MM.1S (cell line): ENCODE results near the gene AHRR.
A peak's percentile ranks its signal among the peaks of the same experiment; 100 is the strongest.

ENCODE experiments used
- DNase-seq: peaks from one replicate; pipeline ENCODE4 v3.0.0-alpha.2; 2015
- H2AFZ ChIP-seq: fragments of 300-600 bp; sonication (generic); 2 replicates; pipeline ENCODE4 v1.6.0; 2016; ENCODE audit warnings: antibody characterized with exemption, low read length
- H3F3A ChIP-seq: fragments of 300-600 bp; sonication (generic); 2 replicates; pipeline ENCODE4 v1.6.1; 2016; ENCODE audit warnings: mild to moderate bottlenecking, antibody characterized with exemption, low read length, moderate library complexity, mixed read lengths; ENCODE audit not compliant: insufficient read depth
- H3K27ac ChIP-seq: fragments of 300-600 bp; sonication (generic); 2 replicates; pipeline ENCODE4 v1.5.1; 2016; ENCODE audit warnings: mild to moderate bottlenecking, low read length
- H3K27me3 ChIP-seq: fragments of 300-600 bp; sonication (generic); replicated peaks from 2 replicates; pipeline ENCODE4 v1.6.0; 2016; ENCODE audit warnings: low read length; ENCODE audit not compliant: insufficient read depth
- H3K36me3 ChIP-seq: fragments of 300-600 bp; sonication (generic); replicated peaks from 2 replicates; pipeline ENCODE4 v1.6.1; 2016; ENCODE audit warnings: mild to moderate bottlenecking, low read length, mixed read lengths; ENCODE audit not compliant: insufficient read depth
- H3K4me1 ChIP-seq: fragments of 300-600 bp; sonication (generic); 2 replicates; pipeline ENCODE4 v1.6.1; 2016; ENCODE audit warnings: low read length, mixed read lengths
- H3K4me2 ChIP-seq: fragments of 300-600 bp; sonication (generic); 2 replicates; pipeline ENCODE4 v1.6.0; 2016; ENCODE audit warnings: low read depth, low read length
- H3K4me3 ChIP-seq: fragments of 300-600 bp; sonication (generic); 2 replicates; pipeline ENCODE4 v1.5.1; 2016; ENCODE audit warnings: low read length, mixed read lengths
- H3K79me2 ChIP-seq: fragments of 300-600 bp; sonication (generic); 2 replicates; pipeline ENCODE4 v1.6.1; 2016; ENCODE audit warnings: mixed run types, low read length, mixed read lengths
- H3K9ac ChIP-seq: fragments of 300-600 bp; sonication (generic); 2 replicates; pipeline ENCODE4 v1.6.1; 2016; ENCODE audit warnings: low read length, mixed read lengths
- H3K9me2 ChIP-seq: fragments of 300-600 bp; sonication (generic); replicated peaks from 2 replicates; pipeline ENCODE4 v1.6.1; 2016; ENCODE audit warnings: mild to moderate bottlenecking, low read length, mixed read lengths; ENCODE audit not compliant: insufficient read depth
- H3K9me3 ChIP-seq: fragments of 300-600 bp; sonication (generic); replicated peaks from 2 replicates; pipeline ENCODE4 v1.6.1; 2016; ENCODE audit warnings: mild to moderate bottlenecking, low read length, mixed read lengths; ENCODE audit not compliant: insufficient read depth
- H4K20me1 ChIP-seq: fragments of 300-600 bp; sonication (generic); 2 replicates; pipeline ENCODE4 v1.6.1; 2016; ENCODE audit warnings: mild to moderate bottlenecking, low read length, moderate library complexity, mixed read lengths; ENCODE audit not compliant: insufficient read depth
- CTCF ChIP-seq: fragments of 300-600 bp; sonication (generic); IDR thresholded peaks from 2 replicates; pipeline ENCODE4 v1.5.1; 2016; ENCODE audit warnings: antibody characterized with exemption, low read length, mixed read lengths
- EZH2 ChIP-seq: fragments of 300-600 bp; sonication (generic); optimal IDR thresholded peaks from 2 replicates; pipeline ENCODE3; 2017; ENCODE audit warnings: low read depth, mild to moderate bottlenecking, antibody characterized with exemption, low read length, mixed read lengths
- EZH2phosphoT487 ChIP-seq: fragments of 300-600 bp; sonication (generic); IDR thresholded peaks from 2 replicates; pipeline ENCODE4 v1.6.1; 2018; ENCODE audit warnings: antibody characterized with exemption, low read length

Gene AHRR

GRCh38 chr5:441996-442334 is 120.5 kb downstream of the AHRR start:
- peak overlapping the region; percentile 98; the same call in 1 of the 2 replicates for H2AFZ ChIP-seq
- DNase-seq = no peak
- 0 out of 2 replicates have a peak, but pooled peaks cover 3% of the 10 kb centered on the region for H3F3A ChIP-seq
- no peaks in the 10 kb centered on the region for H3K27me3 ChIP-seq
- no peak overlapping the region for H3K27ac ChIP-seq
- H3K36me3 ChIP-seq = no peaks in the 10 kb centered on the region
- no peaks in the 10 kb centered on the region for H4K20me1 ChIP-seq
- H3K4me1 ChIP-seq = peaks cover 24% of the 10 kb centered on the region
- peaks cover 37% of the 10 kb centered on the region for H3K79me2 ChIP-seq
- peak overlapping the region; percentile 100 for H3K4me3 ChIP-seq
- H3K9me2 ChIP-seq = no peaks in the 10 kb centered on the region
- H3K9me3 ChIP-seq = no peaks in the 10 kb centered on the region
- H3K9ac ChIP-seq = peak overlapping the region; percentile 84; the same call in 1 of the 2 replicates
- TF ChIP-seq EZH2 (no peak), EZH2phosphoT487 (no peak), CTCF (no peak)
- H3K4me2 ChIP-seq = peak overlapping the region; percentile 96

DNA sequence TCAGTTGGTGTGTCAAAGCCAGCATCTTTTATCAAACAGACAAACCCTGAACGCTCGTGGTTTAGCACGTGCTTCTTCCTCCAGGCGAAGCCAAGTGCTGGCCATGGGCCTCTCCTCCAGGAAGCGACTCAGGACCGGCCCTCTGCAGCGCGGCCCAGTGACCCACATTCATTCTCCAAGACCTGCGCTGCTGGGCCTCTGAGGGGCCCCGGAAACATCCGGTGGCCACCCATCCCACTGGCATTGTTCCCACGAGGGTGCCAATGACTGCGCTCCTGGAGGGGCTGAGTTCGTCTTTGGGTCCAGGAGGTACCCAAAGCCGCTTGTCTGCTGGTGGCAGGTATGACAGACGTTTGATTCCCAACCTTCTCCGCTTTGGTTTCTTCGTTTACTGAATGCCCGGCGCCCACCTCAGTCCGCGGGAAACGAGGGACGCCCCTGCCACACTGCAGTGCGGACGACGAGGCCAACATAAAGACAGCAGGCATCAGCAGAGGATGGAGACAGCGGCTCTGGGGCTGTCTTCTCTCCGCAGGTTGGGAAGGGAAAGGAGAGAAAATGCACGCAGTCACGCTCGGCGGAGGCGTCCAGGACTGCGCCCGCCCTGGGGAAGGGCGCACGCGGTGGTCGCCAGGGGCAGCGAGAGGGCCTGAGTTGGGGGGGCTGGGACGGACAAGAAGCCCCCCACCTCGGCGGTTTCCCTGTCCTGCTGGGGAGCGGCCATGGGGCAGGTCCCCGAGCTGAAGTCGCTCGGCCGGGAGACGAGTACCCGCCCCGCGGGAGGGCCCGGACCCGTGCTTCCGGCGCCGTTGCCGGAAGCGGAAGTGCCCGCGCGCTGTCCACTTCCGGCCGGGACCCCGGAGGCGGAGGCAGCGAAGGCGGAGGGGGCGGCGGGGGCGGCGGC is 121.1 kb downstream of the AHRR start, which contains the start of gene EXOC3:
Gene EXOC3, plus strand, starts transcription at position 842 of the 904 bp plus-strand sequence. CDS start 3,030 bp downstream, outside the sequence.
- H3K4me2 ChIP-seq = peak within 1 kb of the TSS; percentile 96
- no peaks in the 10 kb centered on the region for H3K9me3 ChIP-seq
- H3K4me3 ChIP-seq = peak within 1 kb of the TSS; percentile 100
- H3K27me3 ChIP-seq = no peaks in the 10 kb centered on the region
- no peak for TF ChIP-seq CTCF
- no peak for TF ChIP-seq EZH2
- TF ChIP-seq EZH2phosphoT487 = no peak
- H3F3A ChIP-seq = 0 out of 2 replicates have a peak, but pooled peaks cover 3% of the 10 kb centered on the region
- 0 out of 2 replicates have a peak, but pooled peaks cover 3% of the 10 kb centered on the region for H3K36me3 ChIP-seq
- no peaks in the 10 kb centered on the region for H4K20me1 ChIP-seq
- peak within 1 kb of the TSS; percentile 17; the same call in 1 of the 2 replicates for H3K27ac ChIP-seq
- peak within 1 kb of the TSS; percentile 84 for H3K9ac ChIP-seq
- no peaks in the 10 kb centered on the region for H3K9me2 ChIP-seq
- H3K79me2 ChIP-seq = peaks cover 44% of the 10 kb centered on the region
- peak; percentile 75 for DNase-seq
- peak within 1 kb of the TSS; percentile 98 for H2AFZ ChIP-seq
- H3K4me1 ChIP-seq = peaks cover 24% of the 10 kb centered on the region

GRCh38 chr5:443239-444151 is 122.0 kb downstream of the AHRR start:
- Histone ChIP-seq H3K79me2 (peaks cover 48% of the 10 kb centered on the region), H3K36me3 (0 out of 2 replicates have a peak, but pooled peaks cover 10% of the 10 kb centered on the region)

More at GRCh38 chr5:443239-444151, 122.0 kb downstream of the AHRR start:
- H3K9me3 ChIP-seq = no peaks in the 10 kb centered on the region
- H3K4me3 ChIP-seq = peak overlapping the region; percentile 100
- 0 out of 2 replicates have a peak, but pooled peaks cover 3% of the 10 kb centered on the region for H3F3A ChIP-seq
- H3K9ac ChIP-seq = peak overlapping the region; percentile 71
- H3K9me2 ChIP-seq = no peaks in the 10 kb centered on the region
- H3K4me2 ChIP-seq = peak overlapping the region; percentile 94
- no peaks in the 10 kb centered on the region for H4K20me1 ChIP-seq
- peak overlapping the region; percentile 52; the same call in 1 of the 2 replicates for H2AFZ ChIP-seq
- H3K4me1 ChIP-seq = peaks cover 24% of the 10 kb centered on the region
- DNase-seq = peak; percentile 10
- H3K27ac ChIP-seq = no peak overlapping the region
- H3K27me3 ChIP-seq = no peaks in the 10 kb centered on the region
- TF ChIP-seq EZH2 = no peak
- TF ChIP-seq EZH2phosphoT487 = no peak
- TF ChIP-seq CTCF = no peak
